Endodermal cell (in vitro differentiated cells): Measurements from ENCODE around the gene ITGAD. TPM values are rescaled to one million over a fixed set of nuclear protein-coding genes. Genes with fewer than 3 reads are reported as not detected.

Experiments
- DNase-seq: peaks from one replicate; pipeline ENCODE4 v3.0.0-alpha.2; 2017
- H3K27ac ChIP-seq: 2 replicates; pipeline ENCODE4 v1.5.1; 2013; ENCODE audit warnings: mild to moderate bottlenecking, low read depth, low read length, moderate library complexity
- H3K27me3 ChIP-seq: 2 replicates; pipeline ENCODE4 v1.6.1; 2013; ENCODE audit warnings: mild to moderate bottlenecking, low read length, moderate library complexity; ENCODE audit not compliant: insufficient read depth, control insufficient read depth, poor library complexity, severe bottlenecking
- H3K36me3 ChIP-seq: 2 replicates; pipeline ENCODE4 v1.7.0; 2013; ENCODE audit warnings: mild to moderate bottlenecking, low read length, moderate library complexity; ENCODE audit not compliant: control insufficient read depth, insufficient read depth
- H3K4me1 ChIP-seq: one replicate; pipeline ENCODE4 v1.7.0; 2013; ENCODE audit warnings: low read length; ENCODE audit not compliant: control insufficient read depth, insufficient read depth
- H3K4me3 ChIP-seq: 2 replicates; pipeline ENCODE4 v1.5.1; 2013; ENCODE audit warnings: mild to moderate bottlenecking, low read length, moderate library complexity
- H3K9ac ChIP-seq: 2 replicates; pipeline ENCODE4 v1.6.1; 2013; ENCODE audit warnings: mild to moderate bottlenecking, low read length, moderate library complexity; ENCODE audit not compliant: poor library complexity, severe bottlenecking; ENCODE audit errors: extremely low read depth
- H3K9me3 ChIP-seq: 2 replicates; pipeline ENCODE4 v1.6.1; 2013; ENCODE audit warnings: mild to moderate bottlenecking, low read length, moderate library complexity; ENCODE audit not compliant: control insufficient read depth
- H3K27ac Mint-ChIP-seq: 2 replicates; pipeline ENCODE4 v1.8.0; 2020; ENCODE audit warnings: mixed read lengths
- H3K27me3 Mint-ChIP-seq: 2 replicates; pipeline ENCODE4 v1.8.0; 2021; ENCODE audit warnings: mild to moderate bottlenecking, mixed read lengths; ENCODE audit not compliant: insufficient read depth
- H3K36me3 Mint-ChIP-seq: 2 replicates; pipeline ENCODE4 v1.8.0; 2020; ENCODE audit warnings: low read depth, mixed read lengths
- H3K4me1 Mint-ChIP-seq: 2 replicates; pipeline ENCODE4 v1.8.0; 2020; ENCODE audit warnings: mixed read lengths
- H3K4me3 Mint-ChIP-seq: 2 replicates; pipeline ENCODE4 v1.8.0; 2020; ENCODE audit warnings: mild to moderate bottlenecking, moderate library complexity, mixed read lengths
- H3K9me3 Mint-ChIP-seq: 2 replicates; pipeline ENCODE4 v1.8.0; 2020; ENCODE audit warnings: mild to moderate bottlenecking, mixed read lengths
- WGBS, 2 experiments: methylation state at CpG; one replicate each; pipeline versions ENCODE4 v1.1.5 to v1.1.7; 2013; ENCODE audit warnings: missing lambda C conversion rate in 2 of 2, mixed read lengths in 1 of 2; ENCODE audit not compliant: insufficient coverage in 1 of 2, insufficient read length in 1 of 2; 5-methylcytosine and 5-hydroxymethylcytosine counted together
- total RNA-seq, 2 donors: library from RNA; stranded (reverse); fragmentation: NEBNext Ultra II Directional in 1 of 2; extraction: Animal tissue kit (Norgen Biotek cat#: 25700) in 1 of 2; gene quantifications; 2 replicates in 1 of 2; 3 replicates in 1 of 2; pipeline ENCODE4 v1.2.1, GENCODE V29; 2021
- TF ChIP-seq, protein P1 (sequence below): fragments of 200-600 bp; sonication (generic); conservative IDR thresholded peaks from 2 replicates; pipeline ENCODE4 v1.5.0; 2021; ENCODE audit warnings: antibody characterized with exemption, mild to moderate bottlenecking

The ITGAD gene
- total RNA-seq, 2 donors from 2014 or later, result not detected

DNA sequence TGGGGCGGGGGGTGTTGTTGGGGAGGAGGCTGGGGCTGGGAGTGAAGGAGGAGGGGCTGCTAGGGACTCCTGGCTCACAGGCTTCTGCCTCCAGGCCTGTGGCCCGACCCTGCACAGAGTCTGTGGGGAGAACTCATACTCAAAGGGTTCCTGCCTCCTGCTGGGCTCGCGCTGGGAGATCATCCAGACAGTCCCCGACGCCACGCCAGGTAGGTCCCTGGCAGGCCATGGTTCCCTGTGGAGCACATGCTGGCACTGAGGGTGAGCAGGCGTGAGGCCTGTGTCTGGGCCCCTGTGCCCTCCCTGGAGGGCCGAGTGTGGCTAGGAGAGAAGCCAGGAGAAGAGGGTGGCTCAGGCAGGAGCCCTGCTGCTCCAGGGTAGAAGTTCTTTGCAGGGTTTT, 4.6 kb downstream of the ITGAD start:
- Histone ChIP-seq H3K9ac (no peak overlapping the region), H3K4me1 (no peaks in the 10 kb centered on the region), H3K27me3 (no peaks in the 10 kb centered on the region), H3K27ac (no peak overlapping the region), H3K9me3 (no peaks in the 10 kb centered on the region), H3K36me3 (no peaks in the 10 kb centered on the region), H3K4me3 (no peak overlapping the region)
- Mint-ChIP-seq H3K27me3 (peaks cover 15% of the 10 kb centered on the region), H3K27ac (no peak overlapping the region), H3K4me3 (no peak overlapping the region), H3K4me1 (peaks cover 4% of the 10 kb centered on the region), H3K9me3 (peaks cover 9% of the 10 kb centered on the region), H3K36me3 (no peaks in the 10 kb centered on the region)
- WGBS, 2 experiments, result 91 to 93% methylated on average over 6 to 9 of the region's 9 CpGs
- TF ChIP-seq, protein P1, sequence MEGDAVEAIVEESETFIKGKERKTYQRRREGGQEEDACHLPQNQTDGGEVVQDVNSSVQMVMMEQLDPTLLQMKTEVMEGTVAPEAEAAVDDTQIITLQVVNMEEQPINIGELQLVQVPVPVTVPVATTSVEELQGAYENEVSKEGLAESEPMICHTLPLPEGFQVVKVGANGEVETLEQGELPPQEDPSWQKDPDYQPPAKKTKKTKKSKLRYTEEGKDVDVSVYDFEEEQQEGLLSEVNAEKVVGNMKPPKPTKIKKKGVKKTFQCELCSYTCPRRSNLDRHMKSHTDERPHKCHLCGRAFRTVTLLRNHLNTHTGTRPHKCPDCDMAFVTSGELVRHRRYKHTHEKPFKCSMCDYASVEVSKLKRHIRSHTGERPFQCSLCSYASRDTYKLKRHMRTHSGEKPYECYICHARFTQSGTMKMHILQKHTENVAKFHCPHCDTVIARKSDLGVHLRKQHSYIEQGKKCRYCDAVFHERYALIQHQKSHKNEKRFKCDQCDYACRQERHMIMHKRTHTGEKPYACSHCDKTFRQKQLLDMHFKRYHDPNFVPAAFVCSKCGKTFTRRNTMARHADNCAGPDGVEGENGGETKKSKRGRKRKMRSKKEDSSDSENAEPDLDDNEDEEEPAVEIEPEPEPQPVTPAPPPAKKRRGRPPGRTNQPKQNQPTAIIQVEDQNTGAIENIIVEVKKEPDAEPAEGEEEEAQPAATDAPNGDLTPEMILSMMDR, result no peak
- no peak for DNase-seq

GRCh38 chr16:31400191-31400590, 7.1 kb downstream of the ITGAD start:
- H3K27me3 Mint-ChIP-seq, result peaks cover 18% of the 10 kb centered on the region
- H3K9me3 Mint-ChIP-seq, result peaks cover 9% of the 10 kb centered on the region
- Histone ChIP-seq H3K9me3 (no peaks in the 10 kb centered on the region), H3K36me3 (no peaks in the 10 kb centered on the region), H3K27me3 (no peaks in the 10 kb centered on the region), H3K4me1 (no peaks in the 10 kb centered on the region), H3K4me3 (no peak overlapping the region), H3K27ac (no peak overlapping the region), H3K9ac (no peak overlapping the region)
- H3K36me3 Mint-ChIP-seq, result no peaks in the 10 kb centered on the region
- no peak overlapping the region for H3K4me3 Mint-ChIP-seq
- WGBS, 2 experiments, result 82 to 89% methylated on average over 1 to 2 of the region's 2 CpGs
- no peak overlapping the region for H3K27ac Mint-ChIP-seq
- DNase-seq, result no peak
- H3K4me1 Mint-ChIP-seq, result no peaks in the 10 kb centered on the region
- TF ChIP-seq, protein P1, result no peak

DNA sequence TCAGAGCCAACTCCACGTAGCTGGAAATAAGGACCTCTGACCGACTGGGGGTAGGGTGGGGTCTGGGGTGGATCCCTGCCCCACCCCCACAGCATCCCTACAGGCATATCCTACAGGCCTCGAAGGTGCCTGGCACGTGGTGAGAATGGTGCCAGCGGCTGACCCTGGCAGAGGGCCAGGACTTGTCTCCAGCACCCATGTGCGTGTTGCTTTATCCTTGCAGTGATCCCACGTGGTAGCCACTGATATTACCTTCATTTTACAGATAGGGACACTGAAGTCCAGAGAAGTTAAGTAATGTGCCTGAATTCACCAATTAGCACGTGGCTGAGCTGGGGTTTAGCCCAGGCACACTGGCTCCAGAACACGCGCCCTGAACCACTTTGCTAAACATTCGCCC, 8.3 kb downstream of the ITGAD start:
- Histone ChIP-seq H3K9me3 (no peaks in the 10 kb centered on the region), H3K27me3 (no peaks in the 10 kb centered on the region), H3K27ac (no peak overlapping the region), H3K9ac (no peak overlapping the region), H3K36me3 (no peaks in the 10 kb centered on the region), H3K4me1 (no peaks in the 10 kb centered on the region), H3K4me3 (no peak overlapping the region)
- Mint-ChIP-seq H3K27ac (no peak overlapping the region), H3K36me3 (no peaks in the 10 kb centered on the region), H3K4me3 (no peak overlapping the region), H3K4me1 (peaks cover under 1% of the 10 kb centered on the region), H3K9me3 (peaks cover 9% of the 10 kb centered on the region), H3K27me3 (peaks cover 18% of the 10 kb centered on the region)
- 92 to 93% methylated on average over 10 to 11 of the region's 11 CpGs for WGBS, 2 experiments
- TF ChIP-seq, protein P1, result no peak
- no peak for DNase-seq
